PC-3 (cell line): Measurements from ENCODE around the gene AFAP1L2. TPM values are rescaled to one million over a fixed set of nuclear protein-coding genes. Genes with fewer than 3 reads are reported as not detected.

Experiments
- ATAC-seq: fragments of 200-7000 bp; cut with Tn5 transposase; 2 replicates; pipeline ENCODE4 v1.9.1; 2020; ENCODE audit warnings: mild to moderate bottlenecking, moderate library complexity
- BruUV-seq: library from RNA; stranded (reverse); fragments of 400-500 nt; replicated peaks from 2 replicates; lab custom pipeline; 2021; lab: Mats Ljungman, UMichigan
- CTCF ChIA-PET: fragments of 300-600 bp; sonication (Branson Sonifier 250); formaldehyde crosslinking; loops from one replicate; lab custom pipeline; 2022; ENCODE audit warnings: antibody characterized with exemption; lab: Charles Lee
- POLR2A ChIA-PET: fragments of 300-600 bp; sonication (Branson Sonifier 250); formaldehyde crosslinking; loops from one replicate; lab custom pipeline; 2022; ENCODE audit warnings: antibody characterized with exemption; ENCODE audit not compliant: unreplicated experiment; lab: Charles Lee
- DNase-seq: peaks from one replicate; pipeline ENCODE4 v3.0.0-alpha.2; 2015
- H2AFZ ChIP-seq: fragments of 300-600 bp; sonication (generic); 2 replicates; pipeline ENCODE4 v1.6.0; 2016; ENCODE audit warnings: antibody characterized with exemption, low read length
- H3F3A ChIP-seq: fragments of 300-600 bp; sonication (generic); one replicate; pipeline ENCODE4 v1.6.0; 2017; ENCODE audit warnings: antibody characterized with exemption, low read length, control low read depth, mild to moderate bottlenecking; ENCODE audit not compliant: unreplicated experiment
- H3K27ac ChIP-seq: fragments of 300-600 bp; sonication (generic); 2 replicates; pipeline ENCODE4 v1.5.1; 2016; ENCODE audit warnings: mild to moderate bottlenecking, low read length
- H3K27me3 ChIP-seq: fragments of 300-600 bp; sonication (generic); 2 replicates; pipeline ENCODE4 v1.6.1; 2016; ENCODE audit warnings: low read length, mixed read lengths
- H3K36me3 ChIP-seq: fragments of 300-600 bp; sonication (generic); 2 replicates; pipeline ENCODE4 v1.6.1; 2016; ENCODE audit warnings: low read depth, mixed run types, low read length, mixed read lengths
- H3K4me1 ChIP-seq: fragments of 300-600 bp; sonication (generic); 2 replicates; pipeline ENCODE4 v1.5.1; 2016; ENCODE audit warnings: low read length; ENCODE audit not compliant: insufficient read depth
- H3K4me2 ChIP-seq: fragments of 300-600 bp; sonication (generic); 2 replicates; pipeline ENCODE4 v1.6.0; 2016; ENCODE audit warnings: low read length
- H3K4me3 ChIP-seq: fragments of 300-600 bp; sonication (generic); 2 replicates; pipeline ENCODE4 v1.5.1; 2016; ENCODE audit warnings: mild to moderate bottlenecking, low read length, mixed read lengths
- H3K79me2 ChIP-seq: fragments of 300-600 bp; sonication (generic); 2 replicates; pipeline ENCODE4 v1.6.1; 2017; ENCODE audit warnings: low read length, mixed read lengths
- H3K9ac ChIP-seq: fragments of 300-600 bp; sonication (generic); 2 replicates; pipeline ENCODE4 v1.6.0; 2016; ENCODE audit warnings: mild to moderate bottlenecking, low read length
- H3K9me2 ChIP-seq: fragments of 300-600 bp; sonication (generic); replicated peaks from 2 replicates; pipeline ENCODE4 v1.6.1; 2016; ENCODE audit warnings: mixed run types, low read length, mixed read lengths
- H3K9me3 ChIP-seq: fragments of 300-600 bp; sonication (generic); 2 replicates; pipeline ENCODE4 v1.6.1; 2016; ENCODE audit warnings: low read length, mixed read lengths
- H4K20me1 ChIP-seq: fragments of 300-600 bp; sonication (generic); 2 replicates; pipeline ENCODE4 v1.6.1; 2016; ENCODE audit warnings: low read length, mixed read lengths
- EZH2 ChIP-seq: fragments of 300-600 bp; sonication (generic); IDR thresholded peaks from one replicate; pipeline ENCODE4 v1.6.1; 2017; ENCODE audit warnings: antibody characterized with exemption, mild to moderate bottlenecking, low read length; ENCODE audit not compliant: unreplicated experiment
- EZH2phosphoT487 ChIP-seq: fragments of 300-600 bp; sonication (generic); IDR thresholded peaks from 2 replicates; pipeline ENCODE4 v1.6.1; 2018; ENCODE audit warnings: mild to moderate bottlenecking, antibody characterized with exemption, low read length, borderline replicate concordance
- intact Hi-C: fragments of 100-400 bp; cut with micrococcal nuclease; formaldehyde crosslinking; loops from 2 replicates; pipeline ENCODE4 v1.9.0; 2023
- total RNA-seq: library from RNA; depleted of rRNA; stranded (reverse); fragments of >200 nt; gene quantifications from 2 replicates; pipeline ENCODE4 v1.2.3, GENCODE V29; 2014
- TF ChIP-seq, protein P1 (sequence below): fragments of 300-600 bp; sonication (generic); conservative IDR thresholded peaks from 2 replicates; pipeline ENCODE4 v1.5.1; 2017; ENCODE audit warnings: antibody characterized with exemption, low read depth, mild to moderate bottlenecking, low read length

The AFAP1L2 gene
- total RNA-seq, 1 experiment from 2014 or later = 0.77 TPM

DNA sequence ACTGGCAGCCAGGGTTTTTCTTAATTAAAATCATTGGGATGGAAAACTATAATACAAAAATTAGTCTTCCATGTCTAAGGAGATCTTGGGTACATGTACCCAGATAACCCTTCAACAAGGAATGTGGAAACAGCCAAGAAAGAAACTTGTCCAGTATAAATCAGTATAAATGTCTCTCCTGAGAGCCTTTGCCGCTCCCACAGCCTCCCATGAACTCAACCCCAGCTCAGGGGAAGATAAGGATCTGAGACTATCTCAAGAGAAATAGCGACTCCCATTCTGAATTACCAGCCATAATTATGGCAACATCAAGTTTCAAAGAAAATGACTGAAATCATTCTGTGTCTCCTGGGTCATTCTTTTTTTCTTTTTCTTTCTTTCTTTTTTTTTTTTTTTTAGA is 32.6 kb upstream of the AFAP1L2 start:
- no peak overlapping the region for H3K4me3 ChIP-seq
- no peaks in the 10 kb centered on the region for H3K27me3 ChIP-seq
- ChIA-PET CTCF (no interaction called here), POLR2A (no interaction called here)
- no peaks in the 10 kb centered on the region for H3K4me1 ChIP-seq
- H3K79me2 ChIP-seq = no peaks in the 10 kb centered on the region
- no peaks in the 10 kb centered on the region for H3K9me2 ChIP-seq
- H3K4me2 ChIP-seq = no peak overlapping the region
- no peaks in the 10 kb centered on the region for H4K20me1 ChIP-seq
- H2AFZ ChIP-seq = no peak overlapping the region
- H3K9me3 ChIP-seq = no peaks in the 10 kb centered on the region
- H3K36me3 ChIP-seq = no peaks in the 10 kb centered on the region; the same call in 1 of the 2 replicates
- DNase-seq (no peak), ATAC-seq (no peak)
- no peaks in the 10 kb centered on the region for H3F3A ChIP-seq
- intact Hi-C loops = loop anchor here (1.0 kb wide), 1 partner anchor 133 kb away; no protein-coding TSS in a partner anchor
- no peak for TF ChIP-seq EZH2phosphoT487
- TF ChIP-seq, protein P1, sequence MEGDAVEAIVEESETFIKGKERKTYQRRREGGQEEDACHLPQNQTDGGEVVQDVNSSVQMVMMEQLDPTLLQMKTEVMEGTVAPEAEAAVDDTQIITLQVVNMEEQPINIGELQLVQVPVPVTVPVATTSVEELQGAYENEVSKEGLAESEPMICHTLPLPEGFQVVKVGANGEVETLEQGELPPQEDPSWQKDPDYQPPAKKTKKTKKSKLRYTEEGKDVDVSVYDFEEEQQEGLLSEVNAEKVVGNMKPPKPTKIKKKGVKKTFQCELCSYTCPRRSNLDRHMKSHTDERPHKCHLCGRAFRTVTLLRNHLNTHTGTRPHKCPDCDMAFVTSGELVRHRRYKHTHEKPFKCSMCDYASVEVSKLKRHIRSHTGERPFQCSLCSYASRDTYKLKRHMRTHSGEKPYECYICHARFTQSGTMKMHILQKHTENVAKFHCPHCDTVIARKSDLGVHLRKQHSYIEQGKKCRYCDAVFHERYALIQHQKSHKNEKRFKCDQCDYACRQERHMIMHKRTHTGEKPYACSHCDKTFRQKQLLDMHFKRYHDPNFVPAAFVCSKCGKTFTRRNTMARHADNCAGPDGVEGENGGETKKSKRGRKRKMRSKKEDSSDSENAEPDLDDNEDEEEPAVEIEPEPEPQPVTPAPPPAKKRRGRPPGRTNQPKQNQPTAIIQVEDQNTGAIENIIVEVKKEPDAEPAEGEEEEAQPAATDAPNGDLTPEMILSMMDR = no peak
- TF ChIP-seq EZH2 = no peak
- H3K9ac ChIP-seq = no peak overlapping the region
- BruUV-seq = no TSS peak
- no peak overlapping the region for H3K27ac ChIP-seq

DNA sequence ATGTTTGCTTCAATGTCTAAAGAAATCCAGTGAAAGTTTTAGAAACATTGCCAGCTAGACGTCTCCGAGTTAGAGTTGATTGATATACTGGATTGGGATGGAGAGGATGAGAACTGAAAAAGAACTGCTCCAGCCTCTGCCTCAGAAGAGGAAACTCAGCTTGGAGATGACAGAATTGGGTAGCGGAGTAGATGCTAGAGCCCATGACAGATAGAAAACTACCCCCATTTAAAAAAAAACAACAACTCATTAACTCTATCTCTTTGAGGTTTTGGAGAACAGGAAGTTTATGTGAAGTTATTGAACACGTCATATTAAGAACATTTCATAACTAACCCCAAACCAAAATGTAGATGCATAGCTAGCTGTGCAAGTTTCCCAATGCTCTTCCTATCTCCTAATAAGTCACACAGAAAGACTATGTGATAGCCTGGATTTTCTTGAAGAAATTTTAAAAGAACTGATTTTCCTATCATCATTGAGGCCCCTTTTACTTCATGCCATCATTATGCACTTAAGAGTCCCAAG is 28.3 kb upstream of the AFAP1L2 start:
- no peaks in the 10 kb centered on the region for H3K4me1 ChIP-seq
- DNase-seq (no peak), ATAC-seq (no peak)
- H3K36me3 ChIP-seq = no peaks in the 10 kb centered on the region
- no peaks in the 10 kb centered on the region for H3K79me2 ChIP-seq
- TF ChIP-seq, protein P1 = no peak
- no peak for TF ChIP-seq EZH2
- no peak for TF ChIP-seq EZH2phosphoT487
- no peak overlapping the region for H3K4me2 ChIP-seq
- H3K27ac ChIP-seq = no peak overlapping the region
- BruUV-seq = no TSS peak
- CTCF ChIA-PET = no interaction called here
- no peaks in the 10 kb centered on the region for H4K20me1 ChIP-seq
- H3K9ac ChIP-seq = no peak overlapping the region
- H3K9me3 ChIP-seq = no peaks in the 10 kb centered on the region
- intact Hi-C loops = no loop called here
- POLR2A ChIA-PET = interaction anchor here (0.6 kb wide), 1 partner anchor 252 kb away, joined by 8 read pairs; no protein-coding TSS in a partner anchor
- no peak overlapping the region for H3K4me3 ChIP-seq
- no peak overlapping the region for H2AFZ ChIP-seq
- H3K9me2 ChIP-seq = no peaks in the 10 kb centered on the region
- no peaks in the 10 kb centered on the region for H3F3A ChIP-seq
- no peaks in the 10 kb centered on the region for H3K27me3 ChIP-seq

DNA sequence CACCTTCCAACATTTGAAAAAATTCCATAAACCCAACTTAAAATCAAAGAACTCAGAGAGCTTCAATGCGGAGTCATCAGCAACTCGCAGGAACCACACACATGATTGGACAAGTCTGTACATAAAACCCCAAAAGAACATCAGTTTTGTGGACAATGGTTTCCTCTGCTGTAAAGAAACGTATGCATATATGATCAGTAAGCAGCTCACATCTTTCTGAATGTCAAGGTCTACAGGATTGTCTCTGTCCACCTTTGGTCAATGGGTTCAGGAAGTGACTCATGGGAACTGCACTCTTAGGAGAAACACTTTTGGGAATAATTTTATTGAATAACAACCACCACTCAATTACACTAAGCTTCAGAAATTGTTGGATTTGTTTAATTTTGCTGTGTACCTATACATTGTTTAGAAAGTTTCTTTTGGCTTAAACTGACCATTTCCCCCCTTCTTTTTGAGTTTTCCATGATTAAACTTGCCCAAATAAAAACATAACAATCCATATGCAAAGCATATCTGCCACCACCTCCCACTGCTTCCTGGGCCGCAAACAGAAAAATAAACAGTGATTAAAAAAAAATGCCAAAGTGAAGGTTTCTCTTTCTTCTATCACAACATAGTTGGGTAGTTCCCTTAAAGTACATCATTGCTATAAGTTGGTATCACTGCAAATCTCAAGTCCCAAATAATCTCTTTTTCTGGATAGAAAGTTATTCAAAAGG is 27.3 kb upstream of the AFAP1L2 start:
- intact Hi-C loops = no loop called here
- Histone ChIP-seq H3K4me1 (no peaks in the 10 kb centered on the region), H3K4me3 (no peak overlapping the region), H3K9ac (no peak overlapping the region), H3K27me3 (no peaks in the 10 kb centered on the region), H3K79me2 (no peaks in the 10 kb centered on the region), H3K9me3 (no peaks in the 10 kb centered on the region), H3F3A (no peaks in the 10 kb centered on the region), H4K20me1 (no peaks in the 10 kb centered on the region), H2AFZ (no peak overlapping the region), H3K4me2 (no peak overlapping the region), H3K36me3 (no peaks in the 10 kb centered on the region), H3K27ac (no peak overlapping the region), H3K9me2 (no peaks in the 10 kb centered on the region)
- DNase-seq (no peak), ATAC-seq (no peak)
- CTCF ChIA-PET = no interaction called here
- TF ChIP-seq EZH2 = no peak
- POLR2A ChIA-PET = interaction anchor here (0.6 kb wide), 1 partner anchor 251 kb away, joined by 8 read pairs; no protein-coding TSS in a partner anchor
- BruUV-seq = no TSS peak
